GM12878 (cell line): ENCODE results near the gene RILPL2. TPM values are rescaled to one million over a fixed set of nuclear protein-coding genes. Genes with fewer than 3 reads are reported as not detected.

Source experiments
- ATAC-seq: fragments of 200-7000 bp; cut with Tn5 transposase; 3 replicates; pipeline ENCODE4 v1.9.1; 2020; ENCODE audit warnings: mild to moderate bottlenecking, moderate library complexity
- BruUV-seq: library from RNA; stranded (reverse); fragments of 400-500 nt; replicated peaks from 2 replicates; lab custom pipeline; 2021; lab: Mats Ljungman, UMichigan
- CTCF ChIA-PET: fragments of 300-600 bp; sonication (Branson Sonifier 250); formaldehyde crosslinking; extraction: SDS; loops from one replicate; lab custom pipeline; 2021; ENCODE audit warnings: inconsistent platforms; lab: Yijun Ruan, JAX
- POLR2A ChIA-PET: fragments of 350-600 bp; formaldehyde crosslinking; extraction: SDS; loops from one replicate; lab custom pipeline; 2021; ENCODE audit warnings: inconsistent platforms; lab: Charles Lee
- RAD21 ChIA-PET: fragments of 300-600 bp; sonication (Branson Sonifier 250); formaldehyde crosslinking; loops from one replicate; lab custom pipeline; 2023; ENCODE audit warnings: antibody characterized with exemption; ENCODE audit not compliant: unreplicated experiment; lab: Charles Lee
- SMC1A ChIA-PET: fragments of 300-600 bp; sonication (Branson Sonifier 250); formaldehyde crosslinking; loops from one replicate; lab custom pipeline; 2023; ENCODE audit not compliant: unreplicated experiment, uncharacterized antibody; lab: Charles Lee
- DNase-seq: peaks from one replicate; pipeline ENCODE4 v3.0.0-alpha.2; 2011; ENCODE audit warnings: low read depth, low spot score
- FAIRE-seq: peaks from 3 replicates; lab custom pipeline; 2011; peaks lifted over from hg19 to GRCh38; lab: Jason Lieb, UNC
- H2AFZ ChIP-seq: 2 replicates; pipeline ENCODE4 v1.6.0; 2011; ENCODE audit warnings: low read depth, low read length, control low read depth; ENCODE audit not compliant: control insufficient read depth
- H3K27ac ChIP-seq: 2 replicates; pipeline ENCODE4 v1.5.1; 2011; ENCODE audit warnings: control low read depth; ENCODE audit not compliant: control insufficient read depth, insufficient read depth
- H3K27me3 ChIP-seq, 2 experiments: replicated peaks in 1 of 2; 2 replicates each; pipeline versions ENCODE4 v1.6.0 to v1.6.1; 2011; ENCODE audit warnings: low read length in 1 of 2; ENCODE audit not compliant: control insufficient read depth in 2 of 2, insufficient read depth in 2 of 2
- H3K36me3 ChIP-seq, 2 experiments: 2 replicates each; pipeline ENCODE4 v1.5.1; 2011; ENCODE audit warnings: low read length in 1 of 2; ENCODE audit not compliant: control insufficient read depth in 2 of 2, insufficient read depth in 2 of 2
- H3K4me1 ChIP-seq: 2 replicates; pipeline ENCODE4 v1.6.1; 2011; ENCODE audit warnings: mild to moderate bottlenecking, low read length, moderate library complexity, mixed read lengths; ENCODE audit not compliant: control insufficient read depth, insufficient read depth
- H3K4me2 ChIP-seq: 2 replicates; pipeline ENCODE4 v1.6.0; 2011; ENCODE audit warnings: control low read depth; ENCODE audit not compliant: control insufficient read depth, insufficient read depth
- H3K4me3 ChIP-seq: fragments of 200-600 bp; sonication (generic); 2 replicates; pipeline ENCODE4 v1.5.1; 2016
- H3K79me2 ChIP-seq: 2 replicates; pipeline ENCODE4 v1.6.0; 2011; ENCODE audit warnings: low read length; ENCODE audit not compliant: control insufficient read depth, insufficient read depth
- H3K9ac ChIP-seq: 2 replicates; pipeline ENCODE4 v1.8.0; 2011; ENCODE audit warnings: low read length, control low read depth, mixed read lengths; ENCODE audit not compliant: control insufficient read depth, insufficient read depth
- H3K9me3 ChIP-seq: replicated peaks from 3 replicates; pipeline ENCODE4 v1.5.1; 2011; ENCODE audit warnings: mild to moderate bottlenecking, low read length; ENCODE audit not compliant: control insufficient read depth, insufficient read depth
- H4K20me1 ChIP-seq: 2 replicates; pipeline ENCODE4 v1.6.0; 2011; ENCODE audit not compliant: control insufficient read depth, insufficient read depth
- CBFB ChIP-seq: IDR thresholded peaks from 2 replicates; pipeline ENCODE4 v1.6.1; 2016; ENCODE audit warnings: antibody characterized with exemption, low read depth
- EZH2 ChIP-seq: IDR thresholded peaks from 2 replicates; pipeline ENCODE4 v1.6.1; 2012; ENCODE audit warnings: low read depth, mild to moderate bottlenecking, control low read depth, inconsistent platforms, low read length, borderline replicate concordance; ENCODE audit not compliant: control insufficient read depth
- KDM1A ChIP-seq: fragments of 200-600 bp; sonication (generic); IDR thresholded peaks from 2 replicates; pipeline ENCODE4 v1.6.1; 2016; ENCODE audit warnings: borderline replicate concordance
- MTA3 ChIP-seq: IDR thresholded peaks from 2 replicates; pipeline ENCODE4 v1.6.1; 2012; ENCODE audit warnings: low read length, inconsistent platforms, borderline replicate concordance
- NBN ChIP-seq: fragments of 450-650 bp; IDR thresholded peaks from 2 replicates; pipeline ENCODE4 v1.6.1; 2016
- POLR2AphosphoS5 ChIP-seq: IDR thresholded peaks from 2 replicates; pipeline ENCODE4 v1.6.1; 2011; ENCODE audit warnings: mild to moderate bottlenecking, low read length, inconsistent platforms
- RAD21 ChIP-seq: IDR thresholded peaks from 2 replicates; pipeline ENCODE4 v1.6.1; 2011; ENCODE audit warnings: mild to moderate bottlenecking, low read depth, low read length, moderate library complexity; ENCODE audit not compliant: insufficient read depth
- RFX5 ChIP-seq: IDR thresholded peaks from 2 replicates; pipeline ENCODE4 v1.6.1; 2011; ENCODE audit warnings: low read depth, low read length, improper control_type of control experiment
- SMC3 ChIP-seq: IDR thresholded peaks from 2 replicates; pipeline ENCODE4 v1.6.1; 2011; ENCODE audit warnings: low read length, improper control_type of control experiment, borderline replicate concordance
- SREBF2 ChIP-seq: IDR thresholded peaks from 2 replicates; pipeline ENCODE4 v1.6.1; 2012; ENCODE audit warnings: mild to moderate bottlenecking, low read length
- TCF7 ChIP-seq: IDR thresholded peaks from 2 replicates; pipeline ENCODE4 v1.6.1; 2014; ENCODE audit warnings: antibody characterized with exemption, borderline replicate concordance
- ZNF622 ChIP-seq: fragments of 450-650 bp; IDR thresholded peaks from 2 replicates; pipeline ENCODE4 v1.6.1; 2017; ENCODE audit warnings: mild to moderate bottlenecking, inconsistent platforms
- WGBS: methylation state at CpG from one replicate; pipeline ENCODE4 v1.1.6; 2016; ENCODE audit warnings: low lambda C conversion rate; ENCODE audit not compliant: insufficient replicate concordance, insufficient coverage; ENCODE audit errors: missing lambda C conversion rate; 5-methylcytosine and 5-hydroxymethylcytosine counted together
- in situ Hi-C: fragments of 300-500 bp; cut with MboI; formaldehyde crosslinking; loops from 9 replicates; pipeline ENCODE4 v1.14.3; 2018; ENCODE audit warnings: mixed read lengths
- intact Hi-C: fragments of 100-400 bp; cut with micrococcal nuclease; formaldehyde crosslinking; loops from one replicate; pipeline ENCODE4 v1.14.2; 2022; ENCODE audit not compliant: unreplicated experiment
- polyA plus RNA-seq, 11 experiments: library from polyadenylated mRNA; depleted of rRNA in 4 of 11; unstranded in 6 of 11; stranded (reverse) in 5 of 11; fragments of >200 nt; fragmentation: Nextera tagmentation in 4 of 11; fragmentation: Illumina TruSeq in 1 of 11; extraction: Ambion mirVana in 4 of 11; extraction: Trizol in 1 of 11; gene quantifications; 1 replicate in 1 of 11; 2 replicates in 10 of 11; pipeline versions ENCODE4 v1.2.1 to v1.2.3, GENCODE V29; 2011 to 2016; ENCODE audit warnings: inconsistent platforms in 2 of 11, missing spikeins in 2 of 11, low read depth in 1 of 11
- total RNA-seq, 4 experiments: library from RNA; depleted of rRNA in 3 of 4; stranded (reverse); fragments of >200 nt in 3 of 4; fragmentation: Illumina TruSeq in 1 of 4; extraction: Trizol in 1 of 4; gene quantifications; 2 replicates each; pipeline versions ENCODE4 v1.2.1 to v1.2.3, GENCODE V29; 2013 to 2021
- TF ChIP-seq, protein P1 (sequence below): fragments of 450-650 bp; IDR thresholded peaks from 2 replicates; pipeline ENCODE4 v1.6.1; 2014; ENCODE audit warnings: mild to moderate bottlenecking
- TF ChIP-seq, protein P2 (sequence below): fragments of 450-650 bp; IDR thresholded peaks from 2 replicates; pipeline ENCODE4 v1.6.1; 2017; ENCODE audit warnings: mild to moderate bottlenecking, moderate library complexity
- TF ChIP-seq, protein P3 (sequence below): fragments of 450-650 bp; IDR thresholded peaks from 2 replicates; pipeline ENCODE4 v1.6.1; 2016; ENCODE audit warnings: mild to moderate bottlenecking
- TF ChIP-seq, protein P4 (sequence below): fragments of 450-650 bp; formaldehyde crosslinking; IDR thresholded peaks from 2 replicates; pipeline ENCODE4 v1.5.0; 2022; ENCODE audit warnings: mild to moderate bottlenecking, missing genetic modification characterization

RILPL2 gene
- total and polyA plus RNA-seq, 10 of the 15 experiments (the other 5 are each of a cell fraction or from before 2014, with no cell fraction given), result 3.5 to 38.5 (median 19.7) TPM

DNA sequence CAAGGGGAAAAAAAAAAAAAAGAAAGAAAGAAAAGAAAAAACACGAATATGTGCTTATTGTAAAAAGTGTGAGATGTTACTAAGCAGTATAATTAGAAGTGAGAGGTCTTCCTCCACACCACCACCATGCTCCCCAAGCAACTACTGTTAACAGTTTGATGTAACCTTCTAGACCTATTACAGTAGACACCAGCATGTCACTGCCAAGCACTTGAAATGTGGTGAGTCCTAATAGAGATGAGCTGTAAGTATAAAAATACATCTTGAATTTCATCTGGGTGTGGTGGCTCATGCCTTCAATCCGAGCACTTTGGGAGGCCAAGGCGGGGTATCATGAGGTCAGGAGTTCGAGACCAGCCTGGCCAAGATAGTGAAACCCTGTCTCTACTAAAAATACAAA lies 13.4 kb upstream of the RILPL2 start:
- H3K4me2 ChIP-seq, result no peak overlapping the region
- no peaks in the 10 kb centered on the region for H3K9me3 ChIP-seq
- no TSS peak for BruUV-seq
- H3K4me1 ChIP-seq, result peaks cover 13% of the 10 kb centered on the region
- ATAC-seq (no peak), DNase-seq (no peak), FAIRE-seq (no peak)
- H4K20me1 ChIP-seq, result no peaks in the 10 kb centered on the region
- CTCF ChIA-PET, result no interaction called here
- no peak overlapping the region for H2AFZ ChIP-seq
- intact Hi-C loops (no loop called here), in situ Hi-C loops (loop anchor here (25.0 kb wide), 1 partner anchor 1462 kb away; the partner anchor contains the start of gene UBC)
- RAD21 ChIA-PET, result interaction anchor here (0.9 kb wide), 1 partner anchor 19 kb away, joined by 3 read pairs; no protein-coding TSS in a partner anchor
- no peaks in the 10 kb centered on the region for H3K79me2 ChIP-seq
- 78% methylated on average over 4 of the region's 4 CpGs for WGBS
- H3K36me3 ChIP-seq, result no peaks in the 10 kb centered on the region
- H3K9ac ChIP-seq, result no peak overlapping the region
- SMC1A ChIA-PET, result interaction anchor here (0.8 to 2.1 kb wide), 3 partner anchors 8 to 23 kb away, joined by 4 to 5 read pairs (median 5); no protein-coding TSS in a partner anchor
- no peak overlapping the region for H3K27ac ChIP-seq
- H3K4me3 ChIP-seq, result no peak overlapping the region
- H3K27me3 ChIP-seq, result no peaks in the 10 kb centered on the region
- POLR2A ChIA-PET, result interaction anchor here (0.6 to 0.7 kb wide), 2 partner anchors 53 to 1206 kb away, joined by 3 to 5 read pairs; no protein-coding TSS in a partner anchor
- no peak for TF ChIP-seq RAD21
- TF ChIP-seq POLR2AphosphoS5, result no peak
- TF ChIP-seq, protein P1, sequence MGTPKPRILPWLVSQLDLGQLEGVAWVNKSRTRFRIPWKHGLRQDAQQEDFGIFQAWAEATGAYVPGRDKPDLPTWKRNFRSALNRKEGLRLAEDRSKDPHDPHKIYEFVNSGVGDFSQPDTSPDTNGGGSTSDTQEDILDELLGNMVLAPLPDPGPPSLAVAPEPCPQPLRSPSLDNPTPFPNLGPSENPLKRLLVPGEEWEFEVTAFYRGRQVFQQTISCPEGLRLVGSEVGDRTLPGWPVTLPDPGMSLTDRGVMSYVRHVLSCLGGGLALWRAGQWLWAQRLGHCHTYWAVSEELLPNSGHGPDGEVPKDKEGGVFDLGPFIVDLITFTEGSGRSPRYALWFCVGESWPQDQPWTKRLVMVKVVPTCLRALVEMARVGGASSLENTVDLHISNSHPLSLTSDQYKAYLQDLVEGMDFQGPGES, result no peak
- TF ChIP-seq KDM1A, result no peak
- no peak for TF ChIP-seq SMC3
- TF ChIP-seq, protein P2, sequence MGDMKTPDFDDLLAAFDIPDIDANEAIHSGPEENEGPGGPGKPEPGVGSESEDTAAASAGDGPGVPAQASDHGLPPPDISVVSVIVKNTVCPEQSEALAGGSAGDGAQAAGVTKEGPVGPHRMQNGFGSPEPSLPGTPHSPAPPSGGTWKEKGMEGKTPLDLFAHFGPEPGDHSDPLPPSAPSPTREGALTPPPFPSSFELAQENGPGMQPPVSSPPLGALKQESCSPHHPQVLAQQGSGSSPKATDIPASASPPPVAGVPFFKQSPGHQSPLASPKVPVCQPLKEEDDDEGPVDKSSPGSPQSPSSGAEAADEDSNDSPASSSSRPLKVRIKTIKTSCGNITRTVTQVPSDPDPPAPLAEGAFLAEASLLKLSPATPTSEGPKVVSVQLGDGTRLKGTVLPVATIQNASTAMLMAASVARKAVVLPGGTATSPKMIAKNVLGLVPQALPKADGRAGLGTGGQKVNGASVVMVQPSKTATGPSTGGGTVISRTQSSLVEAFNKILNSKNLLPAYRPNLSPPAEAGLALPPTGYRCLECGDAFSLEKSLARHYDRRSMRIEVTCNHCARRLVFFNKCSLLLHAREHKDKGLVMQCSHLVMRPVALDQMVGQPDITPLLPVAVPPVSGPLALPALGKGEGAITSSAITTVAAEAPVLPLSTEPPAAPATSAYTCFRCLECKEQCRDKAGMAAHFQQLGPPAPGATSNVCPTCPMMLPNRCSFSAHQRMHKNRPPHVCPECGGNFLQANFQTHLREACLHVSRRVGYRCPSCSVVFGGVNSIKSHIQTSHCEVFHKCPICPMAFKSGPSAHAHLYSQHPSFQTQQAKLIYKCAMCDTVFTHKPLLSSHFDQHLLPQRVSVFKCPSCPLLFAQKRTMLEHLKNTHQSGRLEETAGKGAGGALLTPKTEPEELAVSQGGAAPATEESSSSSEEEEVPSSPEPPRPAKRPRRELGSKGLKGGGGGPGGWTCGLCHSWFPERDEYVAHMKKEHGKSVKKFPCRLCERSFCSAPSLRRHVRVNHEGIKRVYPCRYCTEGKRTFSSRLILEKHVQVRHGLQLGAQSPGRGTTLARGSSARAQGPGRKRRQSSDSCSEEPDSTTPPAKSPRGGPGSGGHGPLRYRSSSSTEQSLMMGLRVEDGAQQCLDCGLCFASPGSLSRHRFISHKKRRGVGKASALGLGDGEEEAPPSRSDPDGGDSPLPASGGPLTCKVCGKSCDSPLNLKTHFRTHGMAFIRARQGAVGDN, result no peak
- TF ChIP-seq, protein P3, sequence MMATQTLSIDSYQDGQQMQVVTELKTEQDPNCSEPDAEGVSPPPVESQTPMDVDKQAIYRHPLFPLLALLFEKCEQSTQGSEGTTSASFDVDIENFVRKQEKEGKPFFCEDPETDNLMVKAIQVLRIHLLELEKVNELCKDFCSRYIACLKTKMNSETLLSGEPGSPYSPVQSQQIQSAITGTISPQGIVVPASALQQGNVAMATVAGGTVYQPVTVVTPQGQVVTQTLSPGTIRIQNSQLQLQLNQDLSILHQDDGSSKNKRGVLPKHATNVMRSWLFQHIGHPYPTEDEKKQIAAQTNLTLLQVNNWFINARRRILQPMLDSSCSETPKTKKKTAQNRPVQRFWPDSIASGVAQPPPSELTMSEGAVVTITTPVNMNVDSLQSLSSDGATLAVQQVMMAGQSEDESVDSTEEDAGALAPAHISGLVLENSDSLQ, result no peak
- TF ChIP-seq EZH2, result no peak
- TF ChIP-seq ZNF622, result no peak
- no peak for TF ChIP-seq NBN
- TF ChIP-seq TCF7, result no peak
- TF ChIP-seq MTA3, result no peak
- TF ChIP-seq CBFB, result no peak
- TF ChIP-seq, protein P4, sequence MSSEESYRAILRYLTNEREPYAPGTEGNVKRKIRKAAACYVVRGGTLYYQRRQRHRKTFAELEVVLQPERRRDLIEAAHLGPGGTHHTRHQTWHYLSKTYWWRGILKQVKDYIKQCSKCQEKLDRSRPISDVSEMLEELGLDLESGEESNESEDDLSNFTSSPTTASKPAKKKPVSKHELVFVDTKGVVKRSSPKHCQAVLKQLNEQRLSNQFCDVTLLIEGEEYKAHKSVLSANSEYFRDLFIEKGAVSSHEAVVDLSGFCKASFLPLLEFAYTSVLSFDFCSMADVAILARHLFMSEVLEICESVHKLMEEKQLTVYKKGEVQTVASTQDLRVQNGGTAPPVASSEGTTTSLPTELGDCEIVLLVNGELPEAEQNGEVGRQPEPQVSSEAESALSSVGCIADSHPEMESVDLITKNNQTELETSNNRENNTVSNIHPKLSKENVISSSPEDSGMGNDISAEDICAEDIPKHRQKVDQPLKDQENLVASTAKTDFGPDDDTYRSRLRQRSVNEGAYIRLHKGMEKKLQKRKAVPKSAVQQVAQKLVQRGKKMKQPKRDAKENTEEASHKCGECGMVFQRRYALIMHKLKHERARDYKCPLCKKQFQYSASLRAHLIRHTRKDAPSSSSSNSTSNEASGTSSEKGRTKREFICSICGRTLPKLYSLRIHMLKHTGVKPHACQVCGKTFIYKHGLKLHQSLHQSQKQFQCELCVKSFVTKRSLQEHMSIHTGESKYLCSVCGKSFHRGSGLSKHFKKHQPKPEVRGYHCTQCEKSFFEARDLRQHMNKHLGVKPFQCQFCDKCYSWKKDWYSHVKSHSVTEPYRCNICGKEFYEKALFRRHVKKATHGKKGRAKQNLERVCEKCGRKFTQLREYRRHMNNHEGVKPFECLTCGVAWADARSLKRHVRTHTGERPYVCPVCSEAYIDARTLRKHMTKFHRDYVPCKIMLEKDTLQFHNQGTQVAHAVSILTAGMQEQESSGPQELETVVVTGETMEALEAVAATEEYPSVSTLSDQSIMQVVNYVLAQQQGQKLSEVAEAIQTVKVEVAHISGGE, result no peak
- no peak for TF ChIP-seq SREBF2
- no peak for TF ChIP-seq RFX5
